SHP77 (cell line): ENCODE measurements around the gene PCDHB16.

ENCODE experiments used
- DNase-seq, 2 experiments: peaks; one replicate each; lab custom pipeline; 2025; lab: John Stamatoyannopoulos, UW

Gene PCDHB16

GRCh38 chr5:141234109-141234667 lies 52.0 kb downstream of the PCDHB16 start:
- no peak for DNase-seq
